Melanocyte of skin (primary cell): ENCODE measurements around the gene RGS11. TPM values are rescaled to one million over a fixed set of nuclear protein-coding genes. Genes with fewer than 3 reads are reported as not detected.

Source experiments
- total RNA-seq, 2 donors: library from RNA; depleted of rRNA; stranded (reverse); fragments of >200 nt; gene quantifications; 2 replicates each; pipeline ENCODE4 v1.2.3, GENCODE V29; 2012

Gene RGS11
- total RNA-seq, result 1 to 10 TPM in 1 of 2 donors, under 1 TPM in 1; 0.33 to 2.1 TPM

DNA sequence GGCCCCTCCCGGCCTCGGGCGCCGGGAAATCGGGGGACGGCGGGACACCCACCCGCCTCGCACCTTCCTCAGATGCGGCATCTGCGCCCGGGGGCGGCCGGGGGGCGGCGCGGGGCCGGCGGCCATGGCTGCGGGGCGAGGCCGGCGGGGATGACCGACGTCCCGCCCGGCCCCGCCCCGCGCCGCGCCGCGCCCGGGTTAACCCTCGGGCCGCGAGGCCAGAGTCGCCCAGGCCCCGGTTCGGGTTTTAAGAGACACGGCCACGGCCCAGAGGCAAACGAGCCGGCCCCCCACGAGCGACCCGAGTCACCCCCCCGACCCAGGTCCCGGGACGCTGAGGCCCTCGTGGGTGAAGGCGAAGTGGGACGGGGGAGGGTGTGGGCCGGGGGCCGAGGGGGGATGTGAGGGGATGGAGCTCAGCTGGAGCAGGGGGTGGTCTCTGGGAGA lies at the start of gene RGS11:
Gene RGS11 (minus strand): TSS at position 159 of the 447 bp plus-strand sequence. CDS start 33 bp downstream, at position 126.

DNA sequence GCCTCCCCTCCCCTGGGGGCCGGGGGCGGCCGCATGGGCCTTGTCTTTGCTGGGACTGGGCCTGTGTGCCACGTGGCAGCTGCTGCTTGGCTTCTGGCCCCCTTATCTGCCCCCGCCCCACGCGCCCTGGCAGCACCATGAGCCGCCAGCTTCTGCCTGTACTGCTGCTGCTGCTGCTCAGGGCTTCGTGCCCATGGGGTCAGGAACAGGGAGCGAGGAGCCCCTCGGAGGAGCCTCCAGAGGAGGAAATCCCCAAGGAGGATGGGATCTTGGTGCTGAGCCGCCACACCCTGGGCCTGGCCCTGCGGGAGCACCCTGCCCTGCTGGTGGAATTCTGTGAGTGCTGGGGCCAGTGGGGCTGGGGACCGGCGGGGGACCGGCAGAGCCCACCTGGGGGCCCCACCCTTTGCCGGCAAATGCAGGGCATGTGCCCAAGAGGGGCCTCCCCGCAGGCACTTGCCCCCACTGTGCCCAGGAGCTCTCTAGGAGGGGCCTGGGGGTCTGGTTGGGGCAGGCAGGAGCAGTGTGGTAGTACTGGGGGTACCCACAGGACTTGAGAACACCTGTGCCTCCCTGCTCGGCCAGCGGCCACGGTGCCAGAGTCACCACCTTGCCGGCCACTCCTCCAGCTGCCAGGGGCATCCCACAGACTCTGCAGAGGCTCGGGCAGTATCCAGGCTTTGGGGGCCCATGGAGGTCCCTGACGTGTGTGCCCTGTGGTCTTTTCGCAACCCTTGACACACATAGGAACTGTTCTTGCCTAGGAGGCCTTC lies 7.5 kb upstream of the RGS11 start, which contains the start of gene PDIA2:
Gene PDIA2 (plus strand): TSS at position 132 of the 773 bp plus-strand sequence. CDS start 6 bp downstream, at position 138.

DNA sequence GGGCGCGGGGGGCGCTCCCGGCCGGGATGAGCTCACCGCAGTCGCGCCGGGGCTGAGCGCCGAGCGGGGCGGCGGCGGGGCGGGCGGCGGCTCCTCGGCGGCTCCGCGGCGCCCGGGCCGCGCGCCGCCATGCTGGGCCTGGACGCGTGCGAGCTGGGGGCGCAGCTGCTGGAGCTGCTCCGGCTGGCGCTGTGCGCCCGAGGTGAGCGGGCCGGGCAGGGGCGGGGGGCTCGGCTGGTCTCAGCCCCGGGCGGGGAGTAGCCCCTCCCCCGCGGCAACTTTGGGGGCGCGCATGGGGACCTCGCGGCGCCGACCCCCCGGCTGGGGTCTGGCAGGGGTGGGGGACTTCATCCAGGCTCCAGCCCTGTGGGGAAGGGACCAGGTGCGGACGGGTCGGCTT lies 4.8 kb upstream of the RGS11 start, which contains the start of gene ARHGDIG:
Gene ARHGDIG (plus strand): TSS at position 40 of the 400 bp plus-strand sequence. CDS start 90 bp downstream, at position 130.

DNA sequence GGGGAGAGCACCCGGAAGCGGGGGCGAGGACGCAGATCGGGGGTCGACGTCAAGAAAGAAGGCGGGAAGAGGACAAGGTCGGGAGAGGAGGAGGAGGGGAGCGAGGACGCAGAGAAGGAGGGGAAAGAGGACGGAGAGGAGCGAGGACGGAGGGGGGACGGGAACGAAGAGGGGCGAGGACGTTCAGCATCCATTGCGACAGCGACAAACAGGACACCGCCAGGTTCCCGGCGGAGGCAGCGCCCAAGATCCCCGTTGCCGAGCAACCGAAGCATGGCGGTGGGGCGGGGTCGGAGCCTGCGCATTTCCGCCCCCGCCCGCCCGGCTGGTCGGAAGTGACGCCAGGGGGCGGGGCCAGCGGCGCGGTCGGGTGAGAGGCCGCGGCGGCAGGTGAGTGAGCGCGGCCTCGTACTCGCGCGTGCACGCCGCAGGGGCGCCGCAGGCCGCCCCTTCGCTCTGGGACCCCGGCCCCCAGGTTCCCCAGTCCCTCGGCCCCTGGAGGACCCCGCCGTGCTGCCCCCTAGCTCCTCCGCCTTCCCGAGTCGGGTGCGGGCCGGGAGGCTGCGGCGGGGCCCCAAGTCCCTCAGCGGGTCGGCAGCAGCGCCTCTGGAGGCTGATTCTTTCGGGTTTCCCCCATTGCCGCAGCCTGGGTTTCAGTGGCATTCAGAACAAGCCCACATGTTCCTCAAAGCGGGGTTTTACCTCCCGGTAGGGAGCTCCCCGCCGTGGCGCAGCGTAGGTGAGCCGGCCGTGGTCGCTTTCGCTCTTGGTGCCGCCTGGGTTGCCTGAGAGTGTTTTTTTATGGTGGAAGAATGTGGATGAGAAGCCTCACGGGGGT lies 41.1 kb downstream of the RGS11 start, which contains the start of gene FAM234A:
Gene FAM234A (plus strand): TSS at position 354 of the 838 bp plus-strand sequence. CDS start 19,593 bp downstream, outside the sequence.

DNA sequence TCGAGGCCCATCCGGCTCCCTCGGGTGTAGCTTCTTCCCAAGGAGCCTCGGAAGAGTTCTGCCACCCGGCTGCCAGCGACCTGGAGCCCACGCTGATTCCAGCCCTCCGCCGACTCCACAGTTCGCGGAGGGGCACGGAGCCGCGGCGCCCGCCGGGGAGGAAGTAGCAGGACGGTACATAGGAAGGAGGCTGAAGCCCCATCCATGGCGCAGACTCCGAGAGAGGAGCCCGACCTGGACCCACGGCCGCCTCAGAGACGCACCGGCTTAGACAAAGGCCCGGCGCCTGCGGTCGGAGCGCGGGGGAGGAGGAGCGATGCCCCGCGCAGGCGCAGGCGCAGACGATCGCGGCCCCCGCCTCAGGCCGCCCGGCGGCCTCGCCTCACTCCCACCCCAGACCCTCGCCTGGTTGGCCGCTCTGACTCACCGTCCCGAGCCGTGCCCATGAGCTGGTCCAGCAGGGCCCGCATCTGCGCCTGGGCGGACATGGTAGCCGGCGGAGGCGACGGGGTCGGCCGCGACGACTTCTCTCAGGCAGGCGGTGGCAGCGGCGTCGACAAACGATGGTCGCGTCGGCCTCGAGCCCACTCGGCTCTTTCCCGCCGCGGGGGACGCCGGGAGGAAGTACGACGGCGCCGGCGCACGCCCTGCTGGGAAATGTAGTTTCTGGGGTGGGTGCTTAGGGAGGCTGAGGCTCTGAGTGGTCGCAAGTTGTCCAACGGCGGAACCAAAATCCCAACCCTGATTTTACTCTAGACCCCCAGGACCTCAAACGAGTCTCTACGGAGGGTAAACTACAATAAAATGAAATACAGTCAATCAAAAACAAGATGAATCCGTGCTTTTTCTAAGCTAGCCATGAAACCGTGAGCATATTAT lies 46.7 kb downstream of the RGS11 start, which contains the start of gene LUC7L:
Gene LUC7L (minus strand): TSS at position 598 of the 879 bp plus-strand sequence. CDS start 110 bp downstream, at position 488.

Other genes starting within 250 kb of the RGS11 start
- gene POLR3K, start 222.3 kb downstream of the RGS11 start, total RNA-seq, result 10 to 100 TPM in 1 of 2 donors, 1 to 10 TPM in 1; 3.1 to 13.3 TPM
- 10 to 100 TPM; 18.2 to 25.3 TPM for gene SNRNP25, start 222.1 kb downstream of the RGS11 start, total RNA-seq
- gene RHBDF1, start 203.3 kb downstream of the RGS11 start, total RNA-seq, result 10 to 100 TPM; 16.5 to 26.0 TPM
- 100 to 1,000 TPM in 1 of 2 donors, 10 to 100 TPM in 1; 84.3 to 138 TPM for gene MPG, start 197.7 kb downstream of the RGS11 start, total RNA-seq
- gene NPRL3, start 137.3 kb downstream of the RGS11 start, total RNA-seq, result 10 to 100 TPM in 1 of 2 donors, 1 to 10 TPM in 1; 7.9 to 13.3 TPM
- gene HBZ, start 123.3 kb downstream of the RGS11 start, total RNA-seq, result not detected
- not detected for gene HBM, start 110.0 kb downstream of the RGS11 start, total RNA-seq
- gene HBA2, start 103.1 kb downstream of the RGS11 start, total RNA-seq, result not detected
- not detected for gene HBA1, start 99.3 kb downstream of the RGS11 start, total RNA-seq
- gene HBQ1, start 95.5 kb downstream of the RGS11 start, total RNA-seq, result 1 to 10 TPM; 1.3 to 1.4 TPM
- gene LUC7L, start 46.5 kb downstream of the RGS11 start, total RNA-seq, result 10 to 100 TPM; 30.3 to 30.6 TPM
- 100 to 1,000 TPM in 1 of 2 donors, 10 to 100 TPM in 1; 68.9 to 126 TPM for gene FAM234A, start 41.1 kb downstream of the RGS11 start, total RNA-seq
- not detected for gene ARHGDIG, start 4.6 kb upstream of the RGS11 start, total RNA-seq
- gene PDIA2, start 7.2 kb upstream of the RGS11 start, total RNA-seq, result not detected
- 10 to 100 TPM; 18.9 to 28.6 TPM for gene AXIN1, start 76.8 kb upstream of the RGS11 start, total RNA-seq
- gene MRPL28, start 94.6 kb upstream of the RGS11 start, total RNA-seq, result 10 to 100 TPM; 63.0 to 85.9 TPM
- 10 to 100 TPM; 63.3 to 90.9 TPM for gene PGAP6, start 106.0 kb upstream of the RGS11 start, total RNA-seq
- 100 to 1,000 TPM; 128 to 155 TPM for gene NME4, start 121.3 kb upstream of the RGS11 start, total RNA-seq
- gene DECR2, start 125.9 kb upstream of the RGS11 start, total RNA-seq, result 10 to 100 TPM; 15.3 to 22.0 TPM
- 10 to 100 TPM; 15.3 to 21.7 TPM for gene RAB11FIP3, start 149.7 kb upstream of the RGS11 start, total RNA-seq